Measurements from ENCODE around the gene COMMD1.

- TF ChIP-seq CTCF (IDR thresholded peaks at IDR 0.05): no peak
- no peak for TF ChIP-seq POLR2A (IDR thresholded peaks at IDR 0.05)
Observed at GRCh38 chr2:62116983-62117382, 211.5 kb downstream of the COMMD1 start.

Data from uterus (tissue), 2 donors.